Measurements from ENCODE around the gene TRIO. TPM values are rescaled to one million over a fixed set of nuclear protein-coding genes. Genes with fewer than 3 reads are reported as not detected.
A peak's percentile ranks its signal among the peaks of the same experiment; 100 is the strongest.
"Not testable (repeated sequence)": the region's sequence is repeated elsewhere in the genome, so short reads cannot be mapped to it uniquely, and the experiment has no call there.

TRIO gene
- 100 to 1,000 TPM in 1 of 3 donors, 10 to 100 TPM in 2; 84.6 to 136 (median 94.3) TPM for total RNA-seq
- 147 TPM for total RNA-seq (2013)

GRCh38 chr5:14142827-14143545, at the start of gene TRIO:
TSS of gene TRIO (plus strand) at chr5:14143342. CDS start at chr5:14143726, 384 bp downstream.
- peak within 1 kb of the TSS; percentile 81 for H3K27ac ChIP-seq (ENCODE audit: low read length)
- Mint-ChIP-seq H3K9me3 (no peaks in the 10 kb centered on the region), H3K4me1 (peaks cover 13 to 22% of the 10 kb centered on the region in 2 donors), H3K27ac (peak within 1 kb of the TSS; percentile 78 to 84), H3K36me3 (no peaks in the 10 kb centered on the region), H3K27me3 (ENCODE audit: low read depth in 2 of 2) (peaks cover 15 to 18% of the 10 kb centered on the region in 2 donors), H3K4me3 (peak within 1 kb of the TSS; percentile 92)
- no peaks in the 10 kb centered on the region for H3K36me3 ChIP-seq (ENCODE audit: control insufficient read depth, insufficient read depth, low read length)
- H3K9me3 ChIP-seq (ENCODE audit: control insufficient read depth, insufficient read depth, low read length): no peaks in the 10 kb centered on the region
- intact Hi-C loops (cut with micrococcal nuclease): no loop called here
- TF ChIP-seq CTCF (IDR thresholded peaks at IDR 0.05): peak; percentile 64
- peak within 1 kb of the TSS; percentile 70 for H3K4me3 ChIP-seq (ENCODE audit: low read length)
- DNase-seq (peak; percentile 80 to 85), ATAC-seq (peak; percentile 64 to 83 (median 71))
- peaks cover 19% of the 10 kb centered on the region for H3K4me1 ChIP-seq (ENCODE audit: control insufficient read depth, insufficient read depth, low read length)
- no peaks in the 10 kb centered on the region for H3K27me3 ChIP-seq (ENCODE audit: control insufficient read depth, insufficient read depth, low read length)
- under 1% methylated on average over 79 of the region's 79 CpGs for WGBS (ENCODE audit: insufficient coverage)

- H3K4me1 Mint-ChIP-seq; ATAC-seq; H3K4me1 ChIP-seq (ENCODE audit: control insufficient read depth, insufficient read depth, low read length); DNase-seq; H3K27ac ChIP-seq (ENCODE audit: low read length); H3K4me3 Mint-ChIP-seq; H3K36me3 ChIP-seq (ENCODE audit: control insufficient read depth, insufficient read depth, low read length); H3K9me3 ChIP-seq (ENCODE audit: control insufficient read depth, insufficient read depth, low read length); H3K9me3 Mint-ChIP-seq; H3K4me3 ChIP-seq (ENCODE audit: low read length); intact Hi-C loops (cut with micrococcal nuclease); H3K27ac Mint-ChIP-seq; H3K36me3 Mint-ChIP-seq; H3K27me3 ChIP-seq (ENCODE audit: control insufficient read depth, insufficient read depth, low read length): not testable (repeated sequence)
- 77% methylated on average over 2 of the region's 2 CpGs for WGBS (ENCODE audit: insufficient coverage)
- peaks cover 9 to 21% of the 10 kb centered on the region in 2 donors for H3K27me3 Mint-ChIP-seq (ENCODE audit: low read depth in 2 of 2)
These were observed 45.8 kb upstream of the TRIO start for GRCh38 chr5:14097380-14097779.

- Mint-ChIP-seq H3K4me1 (no peaks in the 10 kb centered on the region), H3K9me3 (no peaks in the 10 kb centered on the region), H3K36me3 (no peaks in the 10 kb centered on the region), H3K4me3 (no peak overlapping the region), H3K27ac (no peak overlapping the region), H3K27me3 (ENCODE audit: low read depth in 2 of 2) (peaks cover 9 to 17% of the 10 kb centered on the region in 2 donors)
- Histone ChIP-seq H3K27me3 (ENCODE audit: control insufficient read depth, insufficient read depth, low read length) (peaks cover 2% of the 10 kb centered on the region), H3K4me3 (ENCODE audit: low read length) (no peak overlapping the region), H3K36me3 (ENCODE audit: control insufficient read depth, insufficient read depth, low read length) (no peaks in the 10 kb centered on the region), H3K27ac (ENCODE audit: low read length) (no peak overlapping the region), H3K9me3 (ENCODE audit: control insufficient read depth, insufficient read depth, low read length) (no peaks in the 10 kb centered on the region), H3K4me1 (ENCODE audit: control insufficient read depth, insufficient read depth, low read length) (no peaks in the 10 kb centered on the region)
- ATAC-seq (no peak), DNase-seq (no peak)
- no CpG with 5 or more reads among the region's 1 CpG for WGBS (ENCODE audit: insufficient coverage)
- intact Hi-C loops (cut with micrococcal nuclease): no loop called here
- no peak for TF ChIP-seq CTCF (IDR thresholded peaks at IDR 0.05)
These were observed 45.1 kb upstream of the TRIO start for GRCh38 chr5:14097998-14098471.

GRCh38 chr5:14100281-14100680, 42.9 kb upstream of the TRIO start:
- H3K4me1 ChIP-seq (ENCODE audit: control insufficient read depth, insufficient read depth, low read length): no peaks in the 10 kb centered on the region
- no peaks in the 10 kb centered on the region for H3K4me1 Mint-ChIP-seq
- H3K27me3 ChIP-seq (ENCODE audit: control insufficient read depth, insufficient read depth, low read length): peaks cover under 1% of the 10 kb centered on the region
- no peak overlapping the region for H3K27ac Mint-ChIP-seq
- no peaks in the 10 kb centered on the region for H3K9me3 Mint-ChIP-seq
- H3K27ac ChIP-seq (ENCODE audit: low read length): no peak overlapping the region
- intact Hi-C loops (cut with micrococcal nuclease): no loop called here
- no peaks in the 10 kb centered on the region for H3K36me3 Mint-ChIP-seq
- no peak overlapping the region for H3K4me3 ChIP-seq (ENCODE audit: low read length)
- H3K27me3 Mint-ChIP-seq (ENCODE audit: low read depth in 2 of 2): peaks cover 6 to 9% of the 10 kb centered on the region in 2 donors
- ATAC-seq (no peak), DNase-seq (no peak)
- whole genome bisulfite sequencing (ENCODE audit: insufficient coverage): 89% methylated on average over 8 of the region's 10 CpGs
- H3K4me3 Mint-ChIP-seq: no peak overlapping the region
- H3K36me3 ChIP-seq (ENCODE audit: control insufficient read depth, insufficient read depth, low read length): no peaks in the 10 kb centered on the region
- H3K9me3 ChIP-seq (ENCODE audit: control insufficient read depth, insufficient read depth, low read length): no peaks in the 10 kb centered on the region
- TF ChIP-seq CTCF (IDR thresholded peaks at IDR 0.05): no peak
